Epidermal melanocyte (primary cell): Measurements from ENCODE around the gene NUAK1.
A peak's percentile ranks its signal among the peaks of the same experiment; 100 is the strongest.

Source experiments
- DNase-seq: peaks from one replicate; pipeline ENCODE4 v3.0.0; 2011; ENCODE audit warnings: low spot score; ENCODE audit not compliant: insufficient read length

The NUAK1 gene

DNA sequence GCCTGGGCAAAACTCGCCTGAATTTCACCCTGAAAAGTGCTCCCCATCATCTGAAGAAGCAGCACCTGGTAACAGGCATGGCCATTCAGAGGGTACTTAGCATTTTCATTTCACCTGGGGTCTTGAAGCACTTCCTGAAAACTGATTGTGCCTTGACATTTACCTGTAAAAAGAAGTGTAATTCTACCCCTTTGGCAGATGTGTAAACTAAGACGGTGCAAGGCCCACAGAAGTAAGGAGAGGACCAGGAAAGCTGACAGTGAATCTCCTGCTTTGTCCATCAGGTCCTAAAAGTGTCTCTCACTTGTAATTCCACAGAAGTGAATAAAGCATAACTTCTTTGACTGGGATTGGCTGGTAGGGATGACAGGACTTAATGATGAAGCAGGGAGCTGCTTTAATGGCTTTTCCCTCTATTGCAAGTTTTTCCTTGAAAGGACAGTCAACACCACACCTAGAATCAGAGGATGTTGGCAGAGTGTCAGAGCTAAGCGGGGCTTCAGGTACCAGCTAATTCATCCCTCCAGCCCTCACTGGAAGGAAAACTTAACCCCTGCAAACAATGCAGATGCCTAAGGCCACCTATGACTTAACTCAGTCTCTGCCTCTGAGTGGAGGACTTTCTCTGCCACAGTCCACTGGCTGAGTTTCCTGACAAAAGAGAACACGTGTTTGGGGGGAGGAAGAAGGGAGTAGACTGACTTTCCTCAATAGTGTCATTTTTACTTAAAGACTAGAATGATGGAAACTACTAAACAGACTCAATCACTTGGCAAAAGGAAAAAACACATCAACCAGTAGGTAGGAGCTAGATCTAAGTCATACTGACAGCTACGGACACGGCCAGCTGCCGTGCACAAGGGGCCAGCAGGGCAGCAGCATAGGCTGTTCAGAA lies 74.7 kb downstream of the NUAK1 start:
- no peak for DNase-seq

DNA sequence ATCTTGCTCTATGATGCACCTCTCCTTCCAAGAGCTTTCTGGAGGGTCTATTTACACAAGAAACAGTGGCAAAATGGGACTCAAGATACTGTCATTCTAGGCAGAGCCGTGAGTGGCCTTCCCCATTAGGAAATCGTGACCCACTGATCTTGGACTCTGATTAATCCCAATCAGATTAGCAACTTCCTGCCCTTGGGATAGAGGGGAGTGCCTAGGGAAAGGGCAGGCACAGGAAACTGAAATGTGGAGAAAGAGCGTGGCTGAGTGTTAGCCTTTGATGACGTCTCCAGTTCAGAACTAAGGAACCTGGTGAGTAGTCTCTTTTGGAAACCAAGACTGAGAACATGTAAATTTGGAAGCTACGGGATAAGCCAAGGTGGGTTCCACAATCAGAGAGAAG lies 76.1 kb downstream of the NUAK1 start:
- DNase-seq = no peak

DNA sequence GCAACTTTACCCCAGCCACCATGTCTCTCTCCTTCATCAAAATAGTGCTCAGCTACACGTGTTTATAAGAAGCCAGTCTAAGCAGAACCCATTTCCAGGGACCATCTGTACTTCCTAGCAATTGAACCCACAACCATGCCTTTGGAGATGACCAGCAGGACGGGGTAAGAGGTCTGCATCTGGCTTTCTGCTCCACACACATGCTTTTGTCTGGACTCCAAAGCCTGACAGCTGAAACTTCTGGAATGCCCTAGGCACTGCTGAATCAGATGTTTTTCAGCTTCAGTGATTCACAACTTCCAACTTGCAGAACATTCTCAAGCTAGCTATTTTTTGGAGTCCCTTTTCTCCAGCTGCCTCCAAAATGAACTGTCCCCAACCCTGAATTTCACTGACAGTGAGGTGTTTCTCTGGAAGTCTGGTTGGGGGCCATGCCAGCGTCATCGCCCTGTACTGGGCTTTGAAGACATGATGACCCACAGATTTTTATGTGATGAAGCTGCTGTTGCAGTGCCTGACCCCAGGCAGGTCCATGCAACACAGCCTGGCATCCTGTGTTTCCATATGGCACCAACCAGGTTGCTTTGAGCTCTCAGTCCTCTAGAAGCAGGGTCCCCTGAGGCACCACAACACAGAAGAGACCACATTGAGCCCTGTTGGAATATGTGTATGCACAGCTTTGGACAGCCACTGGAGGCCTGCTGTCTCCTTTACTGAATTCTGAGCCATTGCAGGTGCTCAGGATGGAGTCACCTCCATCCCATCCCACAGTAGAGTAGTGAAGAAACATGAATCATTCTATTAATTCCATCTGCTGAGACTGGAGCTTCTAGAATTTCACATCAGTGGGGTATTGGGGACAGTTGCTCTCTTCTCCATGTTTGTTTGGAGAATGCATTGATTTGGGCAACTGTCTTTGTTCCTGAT lies 80.2 kb downstream of the NUAK1 start:
- DNase-seq = peak; percentile 60

DNA sequence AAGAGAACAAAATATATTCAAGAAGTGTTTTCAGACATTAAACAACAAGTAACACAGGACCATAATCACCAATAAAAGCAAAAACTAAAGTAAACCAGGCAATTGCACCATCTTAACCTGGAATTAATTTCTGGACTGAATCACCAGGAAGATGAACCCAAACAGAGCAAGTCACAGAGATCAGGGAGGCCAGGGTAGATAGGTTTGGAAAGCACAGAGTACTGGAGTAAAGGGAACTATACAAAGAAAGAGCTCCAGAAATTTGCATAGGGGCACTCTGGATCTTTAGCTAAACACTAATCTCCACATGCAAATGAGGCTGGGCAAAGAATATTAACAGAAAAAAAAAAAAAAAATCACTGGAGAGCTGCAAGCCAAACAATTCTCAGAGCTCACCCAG lies 84.7 kb downstream of the NUAK1 start:
- DNase-seq = no peak

DNA sequence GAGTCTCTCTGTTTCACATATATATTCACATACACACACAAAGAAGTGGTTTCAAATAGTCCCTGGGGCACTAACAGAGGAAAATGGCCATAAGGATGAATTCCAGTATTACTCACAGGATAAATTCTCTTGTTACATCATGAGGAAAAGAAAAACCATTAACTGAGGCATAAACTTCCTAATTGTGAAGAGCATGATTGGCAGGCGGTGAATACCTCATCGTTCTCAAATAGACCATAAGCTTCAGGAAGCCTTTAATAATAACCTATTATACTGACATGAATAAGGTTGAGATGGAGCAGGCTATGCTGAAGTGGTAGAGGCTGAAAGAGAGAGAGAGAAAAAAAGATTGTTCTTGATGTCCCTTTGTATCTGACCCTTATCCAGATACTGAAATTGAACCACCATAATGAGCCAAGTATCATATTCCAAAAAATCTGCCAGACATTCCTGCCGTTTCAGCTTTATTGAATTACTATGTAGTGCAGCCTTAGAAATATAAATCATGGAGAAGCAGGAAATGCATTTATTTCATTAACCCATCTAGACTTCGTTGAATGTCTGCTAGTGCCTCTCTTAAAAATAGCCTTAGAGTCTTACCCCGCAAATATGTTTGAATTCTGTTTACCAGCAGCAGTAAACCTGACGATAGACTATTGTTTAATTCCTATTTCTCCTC lies 86.8 kb downstream of the NUAK1 start:
- no peak for DNase-seq

DNA sequence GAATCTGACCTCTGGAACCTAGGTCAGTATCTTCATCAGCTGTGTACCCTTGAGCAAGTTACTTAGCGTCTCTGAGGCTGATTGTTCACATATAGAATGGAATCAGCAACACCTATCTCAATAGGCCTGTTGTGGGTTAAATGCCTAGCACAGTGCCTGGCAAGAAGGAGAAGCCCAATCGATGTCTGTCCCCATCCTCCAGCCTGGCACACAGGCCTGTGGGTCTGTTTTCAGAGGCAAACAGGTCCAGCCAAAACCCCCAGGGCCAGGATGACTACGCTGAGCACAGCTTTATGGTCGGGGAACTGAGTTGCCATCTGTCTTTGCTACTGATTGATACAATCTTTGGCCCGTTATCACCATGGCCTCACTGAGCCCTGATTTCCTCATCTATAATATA lies 89.2 kb downstream of the NUAK1 start:
- no peak for DNase-seq

GRCh38 chr12:106049105-106049504 lies 89.6 kb downstream of the NUAK1 start:
- DNase-seq = no peak

- no peak for DNase-seq
Measured at GRCh38 chr12:106048676-106049075, 90.1 kb downstream of the NUAK1 start.

- no peak for DNase-seq
Measured at GRCh38 chr12:106048016-106048415, 90.7 kb downstream of the NUAK1 start.

DNA sequence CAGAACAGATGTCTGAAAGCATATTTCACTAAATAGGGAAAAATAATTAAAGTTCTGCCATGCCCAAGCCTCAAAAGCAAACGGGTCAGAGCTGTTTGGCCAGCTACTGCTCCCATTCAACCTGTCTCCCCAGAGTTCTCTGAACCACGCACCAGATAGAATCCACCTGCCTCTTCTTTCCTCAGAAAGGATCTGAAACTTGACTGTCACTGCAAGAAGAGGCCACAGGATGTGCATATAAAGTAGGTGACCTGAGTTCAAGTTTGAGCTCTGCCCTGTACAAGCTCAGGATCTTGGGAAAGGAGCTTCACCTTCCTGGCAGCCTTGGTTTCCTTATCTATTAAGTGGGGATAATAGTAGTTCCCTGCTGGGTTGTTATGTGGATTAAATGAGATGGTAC lies 91.8 kb downstream of the NUAK1 start:
- DNase-seq = no peak

GRCh38 chr12:106046301-106046846 lies 92.4 kb downstream of the NUAK1 start:
- DNase-seq = no peak

- DNase-seq = no peak
Measured at GRCh38 chr12:106045251-106045674, 93.5 kb downstream of the NUAK1 start.

- no peak for DNase-seq
Measured at GRCh38 chr12:106044773-106045172, 94.0 kb downstream of the NUAK1 start.

- DNase-seq = no peak
Measured at GRCh38 chr12:106042037-106042436, 96.7 kb downstream of the NUAK1 start.

GRCh38 chr12:106040521-106040920 lies 98.2 kb downstream of the NUAK1 start:
- DNase-seq = no peak

- no peak for DNase-seq
Measured at GRCh38 chr12:106039646-106040404, 98.9 kb downstream of the NUAK1 start.

DNA sequence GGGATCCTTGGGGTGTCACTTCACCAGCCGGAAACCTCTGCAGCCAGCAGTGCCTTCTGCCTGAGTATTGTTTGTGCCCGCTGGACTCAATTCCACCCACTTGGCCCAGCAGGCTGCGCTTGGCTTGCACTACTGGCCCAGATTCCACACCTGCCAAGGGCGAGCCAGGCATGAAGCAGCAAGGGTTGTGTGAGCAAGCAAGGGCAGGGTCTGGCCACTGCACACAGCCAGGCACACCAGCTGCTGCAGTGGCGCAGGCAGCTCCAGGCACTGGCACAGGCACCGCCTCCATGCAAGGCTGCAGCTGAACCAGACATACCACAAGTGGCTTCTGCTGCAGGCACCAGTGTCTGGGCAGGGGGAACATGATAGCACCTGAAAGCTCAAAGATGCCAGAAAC lies 99.5 kb downstream of the NUAK1 start:
- no peak for DNase-seq

DNA sequence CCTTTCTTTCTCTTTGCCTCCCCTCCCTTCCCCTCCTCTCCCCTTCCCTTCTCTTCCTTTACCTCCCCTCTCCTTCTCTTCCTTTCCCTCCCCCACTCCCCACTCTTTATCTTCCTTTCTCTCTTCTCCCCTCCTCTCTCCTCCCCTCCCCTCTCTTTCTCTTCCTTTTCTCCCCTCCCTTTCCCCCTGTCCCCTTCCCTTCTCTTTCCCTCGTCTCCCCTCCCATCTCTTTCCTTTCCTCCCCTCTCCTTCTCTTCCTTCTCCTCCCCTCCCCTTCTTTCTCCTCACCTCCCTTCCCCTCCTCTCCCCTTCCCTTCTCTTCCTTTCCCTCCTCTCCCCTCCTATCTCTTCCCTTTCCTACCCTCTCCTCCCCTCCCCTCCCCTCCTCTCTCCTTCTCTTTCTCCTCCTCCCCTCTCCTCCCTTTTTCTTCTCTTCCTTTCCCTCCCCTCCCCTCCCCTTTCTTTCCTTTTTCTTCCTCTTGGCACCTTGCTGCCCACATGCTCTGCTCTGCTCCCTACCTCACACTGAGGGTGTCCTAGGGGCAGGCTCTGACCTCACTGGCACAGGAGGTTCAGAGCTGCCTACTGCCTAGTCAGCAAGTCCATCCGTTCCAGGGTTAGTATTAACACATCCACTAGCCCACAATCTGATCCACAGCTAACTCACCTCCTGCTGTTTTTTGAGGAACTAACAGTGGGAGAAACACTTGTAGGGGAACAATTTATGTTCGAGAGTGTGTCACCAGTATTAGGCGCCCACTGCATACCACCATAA lies 101.0 kb downstream of the NUAK1 start:
- no peak for DNase-seq

DNA sequence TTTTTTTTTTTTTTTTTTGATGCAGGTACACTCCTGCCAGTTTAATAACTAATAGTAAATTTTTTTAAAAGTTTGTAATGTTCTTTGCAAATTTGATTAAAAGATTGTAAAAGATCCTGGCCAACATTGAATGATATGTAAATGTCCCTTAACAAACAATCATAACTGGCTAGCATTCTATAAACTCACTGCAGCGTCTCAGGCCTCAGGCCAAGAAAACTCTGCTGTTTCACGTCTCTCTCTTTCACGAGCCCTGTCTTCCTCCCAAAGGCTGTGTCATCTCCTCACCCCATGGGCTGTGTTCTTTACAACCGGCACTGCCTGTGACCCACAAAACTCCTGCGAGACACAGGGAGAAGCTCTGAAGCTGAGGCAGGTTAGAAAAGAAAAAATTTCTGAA lies 103.3 kb downstream of the NUAK1 start:
- no peak for DNase-seq

DNA sequence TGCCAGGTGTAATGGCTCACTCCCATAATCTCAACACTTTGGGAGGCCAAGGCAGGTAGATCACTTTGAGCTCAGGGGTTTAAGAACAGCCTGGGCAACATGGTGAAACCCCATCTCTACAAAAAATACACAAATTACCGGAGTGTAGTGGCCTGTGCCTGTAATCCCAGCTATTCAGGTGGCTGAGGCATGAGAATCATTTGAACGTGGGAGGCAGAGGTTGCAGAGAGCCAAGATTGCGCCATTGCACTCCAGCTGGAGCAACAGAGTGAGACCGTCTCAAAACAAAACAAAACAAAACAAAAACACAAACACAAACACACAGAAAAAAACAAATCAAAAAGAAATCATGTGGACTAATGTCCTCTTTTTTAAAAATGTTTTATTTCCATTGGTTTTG lies 104.4 kb downstream of the NUAK1 start:
- DNase-seq = no peak
